ENCODE measurements around the gene TBX20. TPM values are rescaled to one million over a fixed set of nuclear protein-coding genes. Genes with fewer than 3 reads are reported as not detected.

Gene TBX20
- total RNA-seq, 2 experiments from 2014 or later, result not detected

GRCh38 chr7:35251606-35252310, 2.1 kb downstream of the TBX20 start:
- ATAC-seq, result no peak
- no peak for TF ChIP-seq CTCF (IDR thresholded peaks at IDR 0.05)
- Mint-ChIP-seq H3K4me1 (ENCODE audit: low read depth) (peaks cover 11% of the 10 kb centered on the region), H3K9me3 (no peaks in the 10 kb centered on the region), H3K4me3 (no peak overlapping the region), H3K27ac (no peak overlapping the region), H3K27me3 (peaks cover 82% of the 10 kb centered on the region), H3K36me3 (ENCODE audit: low read depth) (peaks cover 2% of the 10 kb centered on the region)
- ChIA-PET POLR2A (no interaction called here), CTCF (interaction anchor here (0.9 to 1.0 kb wide), 2 partner anchors 9 to 173 kb away, joined by 3 read pairs; no protein-coding TSS in a partner anchor)
- no peak for DNase-seq
- intact Hi-C loops (cut with micrococcal nuclease), result no loop called here

GRCh38 chr7:35250941-35251340, 3.0 kb downstream of the TBX20 start:
- POLR2A ChIA-PET, result no interaction called here
- CTCF ChIA-PET, result interaction anchor here (0.6 to 1.0 kb wide), 3 partner anchors 8 to 180 kb away, joined by 3 read pairs; no protein-coding TSS in a partner anchor
- intact Hi-C loops (cut with micrococcal nuclease), result no loop called here
- DNase-seq, result no peak
- Mint-ChIP-seq H3K4me3 (no peak overlapping the region), H3K27ac (no peak overlapping the region), H3K27me3 (peaks cover 74% of the 10 kb centered on the region), H3K4me1 (ENCODE audit: low read depth) (peaks cover 11% of the 10 kb centered on the region), H3K36me3 (ENCODE audit: low read depth) (peaks cover 2% of the 10 kb centered on the region), H3K9me3 (no peaks in the 10 kb centered on the region)
- no peak for ATAC-seq
- TF ChIP-seq CTCF (IDR thresholded peaks at IDR 0.05), result no peak

- no peak for TF ChIP-seq CTCF (IDR thresholded peaks at IDR 0.05)
- CTCF ChIA-PET, result interaction anchor here (0.6 kb wide), 1 partner anchor 180 kb away, joined by 3 read pairs; no protein-coding TSS in a partner anchor
- Mint-ChIP-seq H3K4me3 (no peak overlapping the region), H3K27me3 (peaks cover 71% of the 10 kb centered on the region), H3K9me3 (no peaks in the 10 kb centered on the region), H3K27ac (no peak overlapping the region), H3K36me3 (ENCODE audit: low read depth) (peaks cover 2% of the 10 kb centered on the region), H3K4me1 (ENCODE audit: low read depth) (peaks cover 11% of the 10 kb centered on the region)
- no peak for ATAC-seq
- intact Hi-C loops (cut with micrococcal nuclease), result no loop called here
- POLR2A ChIA-PET, result no interaction called here
- no peak for DNase-seq
Observed at GRCh38 chr7:35250452-35250851, 3.4 kb downstream of the TBX20 start.

GRCh38 chr7:35249537-35249907, 4.4 kb downstream of the TBX20 start:
- ATAC-seq (no peak), DNase-seq (no peak)
- H3K4me3 Mint-ChIP-seq, result no peak overlapping the region
- no peaks in the 10 kb centered on the region for H3K36me3 Mint-ChIP-seq (ENCODE audit: low read depth)
- ChIA-PET POLR2A (no interaction called here), CTCF (no interaction called here)
- peaks cover 11% of the 10 kb centered on the region for H3K4me1 Mint-ChIP-seq (ENCODE audit: low read depth)
- H3K9me3 Mint-ChIP-seq, result no peaks in the 10 kb centered on the region
- intact Hi-C loops (cut with micrococcal nuclease), result no loop called here
- TF ChIP-seq CTCF (IDR thresholded peaks at IDR 0.05), result no peak
- no peak overlapping the region for H3K27ac Mint-ChIP-seq
- H3K27me3 Mint-ChIP-seq, result peaks cover 67% of the 10 kb centered on the region

GRCh38 chr7:35248576-35249536, 5.0 kb downstream of the TBX20 start:
- H3K4me3 Mint-ChIP-seq, result no peak overlapping the region
- ATAC-seq (no peak), DNase-seq (no peak)
- H3K27me3 Mint-ChIP-seq, result peaks cover 66% of the 10 kb centered on the region
- peaks cover 7% of the 10 kb centered on the region for H3K4me1 Mint-ChIP-seq (ENCODE audit: low read depth)
- CTCF ChIA-PET, result no interaction called here
- no peak overlapping the region for H3K27ac Mint-ChIP-seq
- intact Hi-C loops (cut with micrococcal nuclease), result no loop called here
- POLR2A ChIA-PET, result no interaction called here
- no peak for TF ChIP-seq CTCF (IDR thresholded peaks at IDR 0.05)
- no peaks in the 10 kb centered on the region for H3K36me3 Mint-ChIP-seq (ENCODE audit: low read depth)
- no peaks in the 10 kb centered on the region for H3K9me3 Mint-ChIP-seq

Measured in activated CD8-positive, alpha-beta T cell treated with anti-CD3 and anti-CD28 coated beads for 36 hours (primary cell).